Neural cell (in vitro differentiated cells): Measurements from ENCODE around the gene ETV3.

Experiments
- CTCF ChIP-seq: fragments of 450-650 bp; IDR thresholded peaks from 2 replicates; pipeline ENCODE4 v1.5.1; 2014; ENCODE audit warnings: antibody characterized with exemption, mild to moderate bottlenecking, moderate library complexity; ENCODE audit not compliant: poor library complexity, severe bottlenecking
- EP300 ChIP-seq: fragments of 450-650 bp; conservative IDR thresholded peaks from 2 replicates; pipeline ENCODE4 v1.6.1; 2014; ENCODE audit warnings: antibody characterized with exemption, mild to moderate bottlenecking, moderate library complexity; ENCODE audit not compliant: poor library complexity, severe bottlenecking
- EZH2 ChIP-seq: fragments of 200-600, 300-800 bp; shearing (Covaris generic), sonication (generic); IDR thresholded peaks from 2 replicates; pipeline ENCODE4 v1.6.1; 2014; ENCODE audit warnings: antibody characterized with exemption, low read length, borderline replicate concordance, mild to moderate bottlenecking; ENCODE audit not compliant: insufficient read depth, poor library complexity, severe bottlenecking
- POLR2AphosphoS5 ChIP-seq: IDR thresholded peaks from 2 replicates; pipeline ENCODE4 v1.6.1; 2012
- RAD21 ChIP-seq: fragments of 450-650 bp; conservative IDR thresholded peaks from 2 replicates; pipeline ENCODE4 v1.6.1; 2014; ENCODE audit warnings: antibody characterized with exemption, mild to moderate bottlenecking, moderate library complexity

GRCh38 chr1:157091186-157091585, 47.0 kb downstream of the ETV3 start:
- TF ChIP-seq POLR2AphosphoS5 (no peak), CTCF (no peak), EP300 (no peak), EZH2 (no peak), RAD21 (no peak)
